DND-41 (cell line): ENCODE results near the gene NAXD.

ENCODE experiments used
- ATAC-seq: fragments of 200-7000 bp; cut with Tn5 transposase; 3 replicates; pipeline ENCODE4 v1.9.1; 2021; ENCODE audit warnings: low read depth; ENCODE audit not compliant: insufficient read depth
- DNase-seq: peaks from one replicate; pipeline ENCODE4 v3.0.0-alpha.2; 2020
- H2AFZ ChIP-seq: 2 replicates; pipeline ENCODE4 v1.6.0; 2012; ENCODE audit warnings: low read depth, low read length
- H3K27ac ChIP-seq: 2 replicates; pipeline ENCODE4 v1.5.1; 2012; ENCODE audit warnings: low read length, inconsistent platforms
- H3K27me3 ChIP-seq: fragments of 200-600 bp; sonication (generic); 2 replicates; pipeline ENCODE4 v1.6.0; 2012; ENCODE audit warnings: low read length, mild to moderate bottlenecking, inconsistent platforms; ENCODE audit not compliant: insufficient read depth, poor library complexity
- H3K36me3 ChIP-seq: 2 replicates; pipeline ENCODE4 v1.5.1; 2012; ENCODE audit warnings: low read length, inconsistent platforms; ENCODE audit not compliant: insufficient read depth
- H3K4me1 ChIP-seq: 2 replicates; pipeline ENCODE4 v1.5.1; 2012; ENCODE audit warnings: mild to moderate bottlenecking, low read length; ENCODE audit not compliant: insufficient read depth
- H3K4me2 ChIP-seq: 2 replicates; pipeline ENCODE4 v1.6.0; 2012; ENCODE audit warnings: mild to moderate bottlenecking, moderate library complexity, low read length, inconsistent platforms; ENCODE audit not compliant: insufficient read depth
- H3K4me3 ChIP-seq, 2 experiments: fragments of 200-600 bp in 1 of 2; shearing (Covaris generic) in 1 of 2; 2 replicates each; pipeline ENCODE4 v1.5.1; 2012 to 2016; ENCODE audit warnings: inconsistent platforms in 2 of 2, low read length in 2 of 2, mild to moderate bottlenecking in 2 of 2, low read depth in 1 of 2, moderate library complexity in 1 of 2
- H3K79me2 ChIP-seq: 2 replicates; pipeline ENCODE4 v1.6.0; 2012; ENCODE audit warnings: low read length, inconsistent platforms; ENCODE audit not compliant: insufficient read depth
- H3K9ac ChIP-seq: 2 replicates; pipeline ENCODE4 v1.6.0; 2012; ENCODE audit warnings: low read depth, mild to moderate bottlenecking, inconsistent platforms, low read length, moderate library complexity
- H3K9me3 ChIP-seq: 2 replicates; pipeline ENCODE4 v1.5.1; 2012; ENCODE audit warnings: low read length, moderate library complexity, mild to moderate bottlenecking, inconsistent platforms; ENCODE audit not compliant: insufficient read depth, severe bottlenecking
- H4K20me1 ChIP-seq: 2 replicates; pipeline ENCODE4 v1.6.0; 2012; ENCODE audit warnings: low read length; ENCODE audit not compliant: insufficient read depth
- EZH2 ChIP-seq: IDR thresholded peaks from 3 replicates; pipeline ENCODE4 v1.6.1; 2012; ENCODE audit warnings: borderline replicate concordance, low read depth, mild to moderate bottlenecking, moderate library complexity, low read length, inconsistent platforms; ENCODE audit not compliant: severe bottlenecking
- TF ChIP-seq, protein P1 (sequence below): IDR thresholded peaks from 2 replicates; pipeline ENCODE4 v1.5.1; 2012; ENCODE audit warnings: borderline replicate concordance, low read length, moderate library complexity, mild to moderate bottlenecking; ENCODE audit not compliant: poor library complexity, severe bottlenecking; ENCODE audit errors: extremely low read depth

NAXD gene

DNA sequence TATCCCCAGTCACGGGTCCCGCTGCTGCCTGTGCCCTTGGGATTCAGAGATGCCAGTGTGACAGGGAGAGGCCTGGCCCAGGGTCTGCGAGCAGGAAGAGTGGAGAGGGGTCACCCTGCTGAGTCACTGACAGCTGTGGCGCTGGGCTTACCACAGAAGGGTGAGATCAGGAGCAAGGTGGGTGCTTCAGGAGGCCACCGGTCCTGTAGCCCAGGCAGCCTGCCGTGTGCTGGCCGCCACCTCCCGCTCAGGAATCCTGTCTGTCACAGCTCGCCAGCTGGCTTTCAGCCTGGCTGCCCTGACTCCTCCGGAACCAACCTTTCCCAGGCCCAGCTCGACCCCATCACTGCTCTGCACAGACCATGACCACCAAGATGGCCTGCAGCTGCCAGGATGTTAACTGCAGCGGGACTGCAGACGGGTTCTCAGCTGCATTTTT lies 25.3 kb downstream of the NAXD start:
- H3K27ac ChIP-seq: no peak overlapping the region
- H3K4me2 ChIP-seq: no peak overlapping the region
- H3K9ac ChIP-seq: no peak overlapping the region
- ATAC-seq (no peak), DNase-seq (no peak)
- no peaks in the 10 kb centered on the region for H3K27me3 ChIP-seq
- no peaks in the 10 kb centered on the region for H3K79me2 ChIP-seq
- H3K4me1 ChIP-seq: no peaks in the 10 kb centered on the region
- H3K36me3 ChIP-seq: peaks cover 99% of the 10 kb centered on the region
- TF ChIP-seq EZH2: no peak
- TF ChIP-seq, protein P1, sequence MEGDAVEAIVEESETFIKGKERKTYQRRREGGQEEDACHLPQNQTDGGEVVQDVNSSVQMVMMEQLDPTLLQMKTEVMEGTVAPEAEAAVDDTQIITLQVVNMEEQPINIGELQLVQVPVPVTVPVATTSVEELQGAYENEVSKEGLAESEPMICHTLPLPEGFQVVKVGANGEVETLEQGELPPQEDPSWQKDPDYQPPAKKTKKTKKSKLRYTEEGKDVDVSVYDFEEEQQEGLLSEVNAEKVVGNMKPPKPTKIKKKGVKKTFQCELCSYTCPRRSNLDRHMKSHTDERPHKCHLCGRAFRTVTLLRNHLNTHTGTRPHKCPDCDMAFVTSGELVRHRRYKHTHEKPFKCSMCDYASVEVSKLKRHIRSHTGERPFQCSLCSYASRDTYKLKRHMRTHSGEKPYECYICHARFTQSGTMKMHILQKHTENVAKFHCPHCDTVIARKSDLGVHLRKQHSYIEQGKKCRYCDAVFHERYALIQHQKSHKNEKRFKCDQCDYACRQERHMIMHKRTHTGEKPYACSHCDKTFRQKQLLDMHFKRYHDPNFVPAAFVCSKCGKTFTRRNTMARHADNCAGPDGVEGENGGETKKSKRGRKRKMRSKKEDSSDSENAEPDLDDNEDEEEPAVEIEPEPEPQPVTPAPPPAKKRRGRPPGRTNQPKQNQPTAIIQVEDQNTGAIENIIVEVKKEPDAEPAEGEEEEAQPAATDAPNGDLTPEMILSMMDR: no peak
- no peak overlapping the region for H3K4me3 ChIP-seq
- H2AFZ ChIP-seq: no peak overlapping the region
- peaks cover 43% of the 10 kb centered on the region; the same call in 1 of the 2 replicates for H4K20me1 ChIP-seq
- no peaks in the 10 kb centered on the region for H3K9me3 ChIP-seq

DNA sequence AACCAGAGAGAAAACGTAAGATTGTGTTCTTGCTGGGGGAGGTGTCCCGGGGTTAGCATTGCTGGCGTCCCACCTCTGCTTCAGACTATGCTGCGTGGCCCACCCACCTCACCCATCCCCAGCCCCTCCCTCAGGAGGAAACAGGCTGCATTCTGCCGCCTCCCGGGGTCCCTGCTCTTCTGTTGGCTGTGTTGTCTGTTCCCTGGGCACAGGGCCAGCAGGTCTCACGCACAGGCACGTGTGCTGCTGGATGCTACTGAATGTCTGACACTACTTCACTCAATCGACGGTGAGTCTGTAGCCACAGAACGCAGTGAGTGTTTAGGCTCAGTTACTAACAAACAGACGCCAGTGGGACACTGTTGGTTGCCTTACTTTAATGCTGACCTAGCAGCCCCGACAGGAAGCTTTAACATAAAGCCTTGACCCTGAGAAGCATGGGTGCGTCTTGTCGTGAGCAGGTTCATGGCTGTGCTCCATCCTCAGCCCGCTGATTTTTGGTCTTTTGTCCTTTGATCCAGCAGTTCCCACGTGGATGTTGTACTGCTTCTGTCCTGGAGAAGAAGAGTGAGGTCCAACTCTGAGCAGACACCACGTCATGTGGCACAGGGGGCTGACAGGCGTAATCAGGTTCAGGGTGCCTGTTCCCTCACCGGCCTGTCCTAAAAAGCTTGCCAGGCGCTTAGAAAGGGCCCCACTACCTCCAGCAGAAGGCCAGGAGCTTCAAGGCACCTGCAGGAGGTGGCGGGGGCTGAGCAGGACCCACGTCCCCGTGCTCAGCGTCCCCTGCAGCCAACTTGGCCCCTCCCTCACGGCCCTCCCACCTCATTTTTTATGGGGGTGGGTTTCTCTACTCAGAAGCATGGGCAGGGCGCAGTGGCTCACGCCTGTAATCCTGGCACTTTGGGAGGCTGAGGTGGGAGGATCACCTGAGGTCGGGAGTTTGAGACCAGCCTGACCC lies 26.0 kb downstream of the NAXD start:
- Histone ChIP-seq H3K4me1 (no peaks in the 10 kb centered on the region), H3K27me3 (no peaks in the 10 kb centered on the region), H3K79me2 (no peaks in the 10 kb centered on the region), H4K20me1 (peaks cover 36% of the 10 kb centered on the region; the same call in 1 of the 2 replicates), H3K9me3 (no peaks in the 10 kb centered on the region), H3K27ac (no peak overlapping the region), H3K36me3 (peaks cover 96% of the 10 kb centered on the region), H3K4me2 (no peak overlapping the region), H3K4me3 (no peak overlapping the region), H2AFZ (no peak overlapping the region), H3K9ac (no peak overlapping the region)
- TF ChIP-seq, protein P1: no peak
- TF ChIP-seq EZH2: no peak
- ATAC-seq: no peak
- no peak for DNase-seq

DNA sequence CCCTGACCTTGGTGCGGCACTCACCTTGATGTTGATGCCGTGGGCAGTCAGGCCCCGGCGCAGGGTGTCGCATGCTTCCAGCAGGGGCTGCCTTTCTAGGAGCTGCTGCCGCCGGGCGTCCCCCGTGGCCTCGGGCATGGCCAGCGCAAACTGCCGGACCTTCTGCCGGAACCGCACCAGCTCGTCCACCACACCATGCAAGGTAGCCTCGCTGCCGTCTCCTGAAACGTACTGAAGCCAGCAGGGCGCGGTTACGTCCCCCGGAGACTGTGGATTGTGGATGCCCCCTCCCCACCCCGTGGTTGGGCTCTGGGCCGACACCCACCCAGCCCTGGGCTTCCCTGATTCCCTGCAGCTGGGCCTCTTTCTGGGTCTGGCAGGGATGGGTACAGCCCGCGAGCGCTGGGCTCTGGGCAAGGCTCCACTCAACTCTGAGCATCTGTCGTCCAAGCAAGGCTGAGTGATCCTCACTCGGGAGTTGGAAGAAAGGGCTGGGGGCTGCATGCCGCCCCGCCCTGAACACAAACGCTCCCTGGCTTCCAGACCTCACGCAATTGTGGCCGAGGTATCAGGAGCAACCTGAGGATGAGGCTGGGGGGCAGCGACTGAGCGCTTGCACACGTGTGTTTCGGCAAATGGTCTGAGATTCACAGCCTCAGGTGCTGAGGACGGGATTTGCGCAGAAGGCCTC lies 27.1 kb downstream of the NAXD start:
- TF ChIP-seq EZH2: no peak
- TF ChIP-seq, protein P1: no peak

More for the DNA sequence above, 27.1 kb downstream of the NAXD start:
- no peaks in the 10 kb centered on the region for H3K27me3 ChIP-seq
- H4K20me1 ChIP-seq: peaks cover 34% of the 10 kb centered on the region; the same call in 1 of the 2 replicates
- H3K9ac ChIP-seq: no peak overlapping the region
- H3K36me3 ChIP-seq: peaks cover 89% of the 10 kb centered on the region
- no peak overlapping the region for H2AFZ ChIP-seq
- no peaks in the 10 kb centered on the region for H3K9me3 ChIP-seq
- H3K79me2 ChIP-seq: no peaks in the 10 kb centered on the region
- no peak for DNase-seq
- H3K4me3 ChIP-seq: no peak overlapping the region
- no peak for ATAC-seq
- H3K27ac ChIP-seq: no peak overlapping the region
- no peaks in the 10 kb centered on the region for H3K4me1 ChIP-seq
- H3K4me2 ChIP-seq: no peak overlapping the region
